Caco-2 (cell line): ENCODE results near the gene NME3. TPM values are rescaled to one million over a fixed set of nuclear protein-coding genes. Genes with fewer than 3 reads are reported as not detected.

Experiments
- BruUV-seq: library from RNA; stranded (reverse); fragments of 400-500 nt; replicated peaks from 2 replicates; lab custom pipeline; 2021; lab: Mats Ljungman, UMichigan
- CTCF ChIA-PET: fragments of 300-600 bp; sonication (Branson Sonifier 250); formaldehyde crosslinking; loops from one replicate; lab custom pipeline; 2022; ENCODE audit warnings: antibody characterized with exemption; lab: Charles Lee
- POLR2A ChIA-PET: fragments of 300-600 bp; sonication (Branson Sonifier 250); formaldehyde crosslinking; loops from one replicate; lab custom pipeline; 2022; ENCODE audit warnings: antibody characterized with exemption; lab: Charles Lee
- DNase-seq, 2 experiments: peaks; one replicate each; pipeline versions ENCODE4 v3.0.0 to v3.0.0-alpha.2; 2020 to 2022
- H3K27me3 ChIP-seq: replicated peaks from 2 replicates; pipeline ENCODE4 v1.6.0; 2011; ENCODE audit warnings: low read length; ENCODE audit not compliant: control insufficient read depth, insufficient read depth
- H3K36me3 ChIP-seq: 2 replicates; pipeline ENCODE4 v1.5.1; 2011; ENCODE audit warnings: low read length; ENCODE audit not compliant: control insufficient read depth, insufficient read depth
- H3K4me1 ChIP-seq: fragments of 250-450 bp; sonication (Bioruptor Pico); 2 replicates; pipeline ENCODE4 v1.5.1; 2020; ENCODE audit warnings: mild to moderate bottlenecking
- H3K4me3 ChIP-seq: 2 replicates; pipeline ENCODE4 v1.5.1; 2011; ENCODE audit warnings: low read depth, mild to moderate bottlenecking, control low read depth, low read length
- H3K9me3 ChIP-seq: fragments of 250-450 bp; sonication (Bioruptor Pico); 2 replicates; pipeline ENCODE4 v1.5.1; 2020; ENCODE audit warnings: mild to moderate bottlenecking, moderate library complexity
- H3K27ac Mint-ChIP-seq: one replicate; pipeline ENCODE4 v1.8.0; 2022; ENCODE audit warnings: mixed read lengths; ENCODE audit not compliant: unreplicated experiment
- H3K27me3 Mint-ChIP-seq: one replicate; pipeline ENCODE4 v1.8.0; 2022; ENCODE audit warnings: mixed read lengths; ENCODE audit not compliant: insufficient read depth, unreplicated experiment
- H3K36me3 Mint-ChIP-seq: one replicate; pipeline ENCODE4 v1.8.0; 2022; ENCODE audit warnings: mild to moderate bottlenecking, mixed read lengths; ENCODE audit not compliant: insufficient read depth, unreplicated experiment
- H3K4me1 Mint-ChIP-seq: one replicate; pipeline ENCODE4 v1.8.0; 2022; ENCODE audit warnings: low read depth, mixed read lengths; ENCODE audit not compliant: unreplicated experiment
- H3K4me3 Mint-ChIP-seq: one replicate; pipeline ENCODE4 v1.8.0; 2022; ENCODE audit warnings: mild to moderate bottlenecking, moderate library complexity, mixed read lengths; ENCODE audit not compliant: unreplicated experiment
- H3K9me3 Mint-ChIP-seq: one replicate; pipeline ENCODE4 v1.8.0; 2022; ENCODE audit warnings: mixed read lengths; ENCODE audit not compliant: unreplicated experiment
- intact Hi-C: fragments of 100-400 bp; cut with micrococcal nuclease; formaldehyde crosslinking; loops from one replicate; pipeline ENCODE4 v1.10.0; 2022; ENCODE audit not compliant: unreplicated experiment
- total RNA-seq: library from RNA; stranded (reverse); gene quantifications from 2 replicates; pipeline ENCODE4 v1.2.3, GENCODE V29; 2022
- TF ChIP-seq, protein P1 (sequence below), 2 experiments: fragments of 200-600 bp in 1 of 2; IDR thresholded peaks; 1 replicate in 1 of 2; 2 replicates in 1 of 2; pipeline versions ENCODE4 v1.5.1 to v1.8.0; 2011 to 2022; ENCODE audit warnings: antibody characterized with exemption in 1 of 2, control low read depth in 1 of 2, inconsistent platforms in 1 of 2, low read depth in 1 of 2, low read length in 1 of 2, mild to moderate bottlenecking in 1 of 2, moderate library complexity in 1 of 2; ENCODE audit not compliant: insufficient read depth in 1 of 2, severe bottlenecking in 1 of 2, unreplicated experiment in 1 of 2

NME3 gene
- total RNA-seq, 1 experiment from 2014 or later: 7.0 TPM

DNA sequence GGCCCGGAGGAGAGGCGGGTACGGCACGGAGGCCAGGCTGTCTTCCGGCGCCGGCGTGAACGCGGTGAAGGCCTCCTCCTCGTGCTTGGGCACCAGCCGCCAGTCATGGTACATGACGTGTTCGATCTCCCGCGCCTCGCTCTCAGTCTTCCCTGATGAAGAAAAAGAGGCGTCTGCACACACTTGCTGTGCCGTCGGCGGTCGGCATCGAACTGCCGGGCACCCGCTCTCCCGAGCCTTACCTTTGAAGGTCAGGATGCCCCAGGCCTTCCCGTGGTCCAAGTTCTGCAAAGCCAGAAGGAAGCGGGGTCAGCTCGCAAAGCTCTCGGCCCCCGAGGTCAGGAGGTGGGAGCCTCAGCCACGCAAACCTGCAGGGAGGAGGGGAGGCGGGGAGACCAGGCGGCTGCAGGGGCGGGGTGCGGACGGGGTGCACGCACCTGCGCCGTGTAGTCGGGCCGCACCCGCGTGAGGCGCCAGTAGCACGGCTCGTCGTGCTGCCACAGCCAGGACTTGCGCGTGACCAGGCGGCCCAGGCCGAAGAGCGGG is 1.1 kb upstream of the NME3 start, which contains the start of gene EME2:
Gene EME2 (plus strand): TSS at position 449 of the 546 bp plus-strand sequence. CDS start 418 bp downstream, outside the sequence.
- Histone ChIP-seq H3K36me3 (no peaks in the 10 kb centered on the region), H3K4me1 (peaks cover 8% of the 10 kb centered on the region), H3K27me3 (no peaks in the 10 kb centered on the region), H3K4me3 (peak within 1 kb of the TSS; percentile 93), H3K9me3 (no peaks in the 10 kb centered on the region)
- ChIA-PET CTCF (interaction anchor here (0.7 to 1.6 kb wide), 3 partner anchors 10 to 89 kb away, joined by 3 to 14 read pairs (median 4); partner anchors contain the start of genes NUBP2 and SPSB3), POLR2A (interaction anchor here (0.6 to 2.0 kb wide), 3 partner anchors 10 to 127 kb away, joined by 4 to 18 read pairs (median 4); partner anchors contain the start of genes MAPK8IP3, NUBP2 and SPSB3)
- BruUV-seq: no TSS peak
- no peaks in the 10 kb centered on the region for H3K27me3 Mint-ChIP-seq
- TF ChIP-seq, protein P1, sequence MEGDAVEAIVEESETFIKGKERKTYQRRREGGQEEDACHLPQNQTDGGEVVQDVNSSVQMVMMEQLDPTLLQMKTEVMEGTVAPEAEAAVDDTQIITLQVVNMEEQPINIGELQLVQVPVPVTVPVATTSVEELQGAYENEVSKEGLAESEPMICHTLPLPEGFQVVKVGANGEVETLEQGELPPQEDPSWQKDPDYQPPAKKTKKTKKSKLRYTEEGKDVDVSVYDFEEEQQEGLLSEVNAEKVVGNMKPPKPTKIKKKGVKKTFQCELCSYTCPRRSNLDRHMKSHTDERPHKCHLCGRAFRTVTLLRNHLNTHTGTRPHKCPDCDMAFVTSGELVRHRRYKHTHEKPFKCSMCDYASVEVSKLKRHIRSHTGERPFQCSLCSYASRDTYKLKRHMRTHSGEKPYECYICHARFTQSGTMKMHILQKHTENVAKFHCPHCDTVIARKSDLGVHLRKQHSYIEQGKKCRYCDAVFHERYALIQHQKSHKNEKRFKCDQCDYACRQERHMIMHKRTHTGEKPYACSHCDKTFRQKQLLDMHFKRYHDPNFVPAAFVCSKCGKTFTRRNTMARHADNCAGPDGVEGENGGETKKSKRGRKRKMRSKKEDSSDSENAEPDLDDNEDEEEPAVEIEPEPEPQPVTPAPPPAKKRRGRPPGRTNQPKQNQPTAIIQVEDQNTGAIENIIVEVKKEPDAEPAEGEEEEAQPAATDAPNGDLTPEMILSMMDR (IDR thresholded peaks at IDR 0.05; ENCODE audit: insufficient read depth in 1 of 2, low read depth in 1 of 2, low read length in 1 of 2, severe bottlenecking in 1 of 2, unreplicated experiment in 1 of 2): no peak
- intact Hi-C loops: no loop called here
- H3K27ac Mint-ChIP-seq: peak within 1 kb of the TSS; percentile 63
- H3K36me3 Mint-ChIP-seq: peaks cover 79% of the 10 kb centered on the region
- DNase-seq: no peak
- no peaks in the 10 kb centered on the region for H3K9me3 Mint-ChIP-seq
- peak within 1 kb of the TSS; percentile 78 for H3K4me3 Mint-ChIP-seq
- H3K4me1 Mint-ChIP-seq: no peaks in the 10 kb centered on the region

DNA sequence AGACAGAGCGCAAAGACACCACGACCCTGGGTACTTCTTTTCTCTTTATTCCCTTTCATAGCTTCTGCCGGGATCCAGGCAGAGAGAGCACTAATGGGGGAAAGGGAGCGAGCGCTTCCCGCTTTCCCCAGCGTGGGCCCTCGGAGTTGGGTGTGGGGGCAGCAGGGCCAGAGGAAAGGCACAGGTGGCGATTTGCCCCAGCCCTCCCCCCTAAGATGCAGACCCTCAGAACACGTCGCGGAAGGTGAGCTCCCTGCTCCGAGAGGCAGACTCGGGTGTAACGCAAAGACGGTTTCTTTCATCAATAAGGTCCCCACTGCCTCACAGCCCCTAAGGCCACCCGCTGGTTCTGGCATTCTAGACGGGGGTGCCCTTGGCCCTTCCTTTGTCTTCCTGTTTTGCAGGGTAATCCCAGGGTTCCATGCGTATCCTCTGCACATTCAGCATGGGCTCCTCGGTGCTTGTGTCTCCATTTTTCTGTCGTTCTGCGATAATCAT is 570 bp upstream of the NME3 start:
- TF ChIP-seq, protein P1 (IDR thresholded peaks at IDR 0.05; ENCODE audit: insufficient read depth in 1 of 2, low read depth in 1 of 2, low read length in 1 of 2, severe bottlenecking in 1 of 2, unreplicated experiment in 1 of 2): no peak
- Histone ChIP-seq H3K27me3 (no peaks in the 10 kb centered on the region), H3K36me3 (no peaks in the 10 kb centered on the region), H3K4me1 (peaks cover 8% of the 10 kb centered on the region), H3K9me3 (no peaks in the 10 kb centered on the region), H3K4me3 (peak overlapping the region; percentile 93)
- Mint-ChIP-seq H3K27me3 (no peaks in the 10 kb centered on the region), H3K27ac (peak overlapping the region; percentile 58), H3K4me1 (no peaks in the 10 kb centered on the region), H3K4me3 (peak overlapping the region; percentile 78), H3K9me3 (no peaks in the 10 kb centered on the region), H3K36me3 (peaks cover 76% of the 10 kb centered on the region)
- CTCF ChIA-PET: interaction anchor here (1.6 kb wide), 1 partner anchor 11 kb away, joined by 14 read pairs; the partner anchor contains the start of genes NUBP2 and SPSB3
- no peak for DNase-seq
- POLR2A ChIA-PET: interaction anchor here (2.0 kb wide), 1 partner anchor 11 kb away, joined by 18 read pairs; the partner anchor contains the start of genes NUBP2 and SPSB3
- intact Hi-C loops: no loop called here
- TSS peak; percentile 90 for BruUV-seq

DNA sequence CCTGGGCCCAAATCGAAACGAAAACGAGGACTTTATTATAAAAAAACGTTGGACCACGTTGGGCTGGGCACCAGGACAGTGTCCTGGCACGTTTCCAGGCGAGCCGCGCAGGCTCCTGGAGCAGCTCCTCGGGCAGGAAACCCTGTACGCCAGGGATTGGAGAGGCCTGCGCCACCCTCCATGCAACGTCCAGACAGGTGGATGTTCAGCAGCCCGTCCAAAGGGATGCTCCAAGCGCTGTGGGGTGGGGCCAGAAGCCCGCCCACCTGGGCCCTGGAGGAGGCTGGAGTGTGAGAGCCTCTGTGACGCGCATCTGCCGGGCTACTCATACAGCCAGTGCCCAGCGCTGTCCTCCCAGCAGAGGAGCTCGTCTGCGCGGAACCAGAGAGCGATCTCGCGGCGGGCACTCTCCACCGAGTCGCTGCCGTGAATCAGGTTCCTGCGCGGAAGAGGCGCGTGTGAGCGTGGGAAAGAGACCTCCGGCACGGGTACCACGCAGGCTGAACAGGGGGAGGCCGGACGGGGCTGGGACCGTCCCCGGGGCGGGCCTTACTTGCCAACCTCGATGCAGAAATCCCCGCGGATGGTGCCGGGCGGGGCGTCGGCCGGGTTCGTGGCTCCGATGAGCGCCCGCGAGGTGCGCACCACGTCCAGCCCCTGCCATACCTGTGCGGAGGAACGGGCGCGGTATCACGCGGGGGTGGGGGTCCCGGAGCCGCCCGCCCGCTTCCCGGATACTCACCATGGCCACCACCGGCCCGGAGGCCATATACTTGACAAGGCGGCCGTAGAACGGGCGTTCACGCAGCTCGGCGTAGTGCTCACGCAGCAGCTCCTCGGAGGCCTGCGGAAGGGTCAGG is 785 bp downstream of the NME3 start:
- Mint-ChIP-seq H3K27ac (no peak overlapping the region), H3K9me3 (no peaks in the 10 kb centered on the region), H3K27me3 (no peaks in the 10 kb centered on the region), H3K36me3 (peaks cover 70% of the 10 kb centered on the region), H3K4me1 (no peaks in the 10 kb centered on the region), H3K4me3 (no peak overlapping the region)
- no peaks in the 10 kb centered on the region for H3K27me3 ChIP-seq
- H3K9me3 ChIP-seq: no peaks in the 10 kb centered on the region
- ChIA-PET POLR2A (no interaction called here), CTCF (interaction anchor here (0.5 kb wide), 1 partner anchor 398 kb away, joined by 4 read pairs; no protein-coding TSS in a partner anchor)
- H3K36me3 ChIP-seq: no peaks in the 10 kb centered on the region
- intact Hi-C loops: no loop called here
- TF ChIP-seq, protein P1 (IDR thresholded peaks at IDR 0.05; ENCODE audit: insufficient read depth in 1 of 2, low read depth in 1 of 2, low read length in 1 of 2, severe bottlenecking in 1 of 2, unreplicated experiment in 1 of 2): no peak
- BruUV-seq: no TSS peak
- DNase-seq: no peak
- peaks cover 8% of the 10 kb centered on the region for H3K4me1 ChIP-seq
- no peak overlapping the region for H3K4me3 ChIP-seq
